Transverse colon (tissue), 4 donors: ENCODE results near the gene KIF5A.

Source experiments
- CTCF ChIP-seq, 5 experiments: fragments of 200-600 bp in 3 of 5; fragments of 450-650 bp in 2 of 5; sonication (generic) in 3 of 5; IDR thresholded peaks; 1 replicate in 2 of 5; 2 replicates in 3 of 5; pipeline ENCODE4 v1.5.1; 2016 to 2017; ENCODE audit warnings: antibody characterized with exemption in 5 of 5, inconsistent platforms in 3 of 5, mild to moderate bottlenecking in 2 of 5, moderate library complexity in 1 of 5
- POLR2AphosphoS5 ChIP-seq, 3 donors: sonication (generic); formaldehyde crosslinking; IDR thresholded peaks; one replicate each; pipeline ENCODE4 v1.6.1; 2016; ENCODE audit warnings: antibody characterized with exemption in 3 of 3

- TF ChIP-seq CTCF (IDR thresholded peaks at IDR 0.05) (no peak), POLR2AphosphoS5 (IDR thresholded peaks at IDR 0.05) (no peak)
These were observed 42.0 kb downstream of the KIF5A start for GRCh38 chr12:57591782-57592325.
